NCI-H460 (cell line): ENCODE measurements around the gene ANKMY2. TPM values are rescaled to one million over a fixed set of nuclear protein-coding genes. Genes with fewer than 3 reads are reported as not detected.

ENCODE experiments used
- DNase-seq: peaks from one replicate; pipeline ENCODE4 v3.0.0-alpha.2; 2016; ENCODE audit warnings: low read depth; ENCODE audit errors: extremely low read depth
- total RNA-seq: library from RNA; depleted of rRNA; stranded (reverse); fragments of >200 nt; shearing (Covaris generic); gene quantifications from 2 replicates; pipeline ENCODE4 v1.2.3, GENCODE V29; 2014

The ANKMY2 gene
- total RNA-seq, 1 experiment from 2014 or later: 13.7 TPM

DNA sequence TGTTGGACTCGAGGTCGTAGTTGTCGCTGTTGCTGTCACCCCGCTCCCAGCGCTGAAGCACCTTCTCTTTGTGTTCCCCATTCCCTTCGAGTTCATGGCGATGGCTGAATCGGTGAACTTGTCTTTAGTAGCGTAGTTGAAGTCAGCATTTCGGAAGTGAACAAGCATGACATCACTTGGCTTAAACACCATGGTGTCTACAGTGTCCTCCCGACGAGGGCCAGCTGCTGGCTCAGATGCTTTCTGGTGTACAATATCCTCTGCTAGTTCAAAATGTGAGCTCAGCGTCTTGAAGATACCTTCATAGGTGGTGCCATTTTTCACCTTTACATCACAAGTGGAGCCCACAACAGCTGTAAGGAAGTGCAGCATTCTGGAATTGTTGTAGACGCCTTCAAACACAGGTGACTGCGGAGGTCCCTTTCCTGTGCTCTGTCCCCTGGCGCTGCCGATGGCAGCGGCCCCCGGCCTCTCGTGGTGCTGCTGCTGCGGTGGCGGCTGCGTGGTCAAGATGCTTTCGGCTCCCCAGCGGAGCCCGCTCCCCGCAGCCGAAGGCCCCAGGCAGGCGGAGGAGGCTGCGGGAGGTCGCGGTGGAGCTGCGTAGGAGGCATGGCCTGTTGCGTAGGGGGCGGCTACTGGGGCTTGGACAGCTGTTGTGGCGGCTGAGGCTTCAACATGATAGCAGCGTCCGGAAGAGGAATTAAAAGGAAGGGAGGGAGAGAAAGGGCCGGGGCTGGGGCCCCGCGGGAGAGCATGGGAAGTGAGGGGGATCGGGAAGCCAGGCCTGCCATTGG is 59.3 kb downstream of the ANKMY2 start:
- DNase-seq: no peak

DNA sequence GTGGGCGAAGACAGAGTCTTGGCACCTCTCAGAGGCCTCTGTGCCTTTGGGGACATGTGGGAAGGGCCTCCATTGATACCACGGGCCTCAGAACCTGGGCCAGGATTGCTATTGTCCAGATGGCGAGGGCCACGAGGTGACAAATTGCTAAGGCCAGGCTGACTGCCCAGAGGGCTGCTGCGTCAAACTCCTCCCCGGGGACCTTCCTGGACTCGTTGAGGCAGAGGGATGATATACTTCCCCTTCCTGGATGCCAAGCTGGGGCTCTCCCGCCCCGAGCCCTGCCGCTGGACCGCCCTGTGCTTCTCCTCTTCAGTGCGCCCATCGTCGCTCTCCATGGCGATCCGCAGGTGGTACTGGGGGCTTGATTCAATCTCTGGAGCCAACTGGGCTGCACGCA is 60.0 kb downstream of the ANKMY2 start:
- DNase-seq: no peak

DNA sequence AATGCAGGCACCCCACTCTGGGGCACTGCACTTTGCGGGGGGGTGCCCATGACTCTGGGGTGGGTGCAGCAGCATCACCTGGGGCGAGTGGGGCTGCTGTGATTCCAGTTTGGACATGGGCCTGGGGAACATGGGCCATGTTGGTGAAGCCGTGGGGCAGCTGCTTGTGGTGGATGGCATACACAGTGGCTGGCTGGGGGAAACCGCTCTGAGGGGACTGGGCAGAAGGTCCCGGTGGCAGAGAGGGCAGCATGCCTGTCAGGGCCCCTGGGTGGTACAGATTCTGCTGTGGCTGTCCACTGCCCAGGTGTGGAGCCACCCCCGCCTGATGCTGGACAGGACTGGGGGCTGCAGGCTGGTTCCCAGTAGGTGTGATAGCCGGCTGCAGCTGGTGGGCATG is 61.7 kb downstream of the ANKMY2 start:
- no peak for DNase-seq

DNA sequence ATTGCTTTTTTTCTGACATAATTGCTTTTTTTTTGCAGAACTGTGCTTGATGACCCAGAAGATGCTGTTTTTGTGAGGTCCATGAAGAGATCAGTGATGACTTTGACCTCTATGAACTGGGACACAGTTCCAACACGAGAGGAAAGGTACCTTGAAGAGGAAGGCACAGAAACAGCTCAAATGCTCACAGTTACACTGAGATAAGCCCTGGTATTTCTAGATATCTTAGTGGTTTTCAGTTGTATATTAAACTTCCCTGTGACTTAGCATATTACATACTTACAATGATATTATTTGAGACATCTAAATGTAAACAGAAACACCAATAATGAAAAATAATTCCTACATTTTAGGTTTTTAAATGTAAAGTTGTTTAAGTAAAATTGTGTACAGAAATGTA is 64.3 kb downstream of the ANKMY2 start:
- DNase-seq: no peak

DNA sequence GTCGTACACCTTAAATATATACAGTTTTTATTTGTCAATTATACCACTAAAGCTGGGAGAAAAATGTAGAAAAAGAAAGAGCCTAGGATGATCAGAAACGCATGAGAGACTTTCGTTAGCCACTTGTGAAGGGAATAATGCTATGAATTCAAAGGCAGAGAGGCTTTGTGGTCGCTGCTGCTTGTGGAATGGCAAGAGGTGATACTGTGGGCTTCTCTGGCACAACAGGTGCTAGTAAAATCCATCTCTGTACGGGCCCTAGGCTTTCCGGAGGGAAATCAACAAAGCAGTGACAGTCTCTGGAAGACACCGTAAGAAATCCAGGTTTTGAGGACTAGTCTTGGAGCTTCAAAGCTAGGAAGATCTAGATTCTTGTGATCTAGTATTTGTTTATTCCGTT is 66.3 kb downstream of the ANKMY2 start:
- DNase-seq: no peak

DNA sequence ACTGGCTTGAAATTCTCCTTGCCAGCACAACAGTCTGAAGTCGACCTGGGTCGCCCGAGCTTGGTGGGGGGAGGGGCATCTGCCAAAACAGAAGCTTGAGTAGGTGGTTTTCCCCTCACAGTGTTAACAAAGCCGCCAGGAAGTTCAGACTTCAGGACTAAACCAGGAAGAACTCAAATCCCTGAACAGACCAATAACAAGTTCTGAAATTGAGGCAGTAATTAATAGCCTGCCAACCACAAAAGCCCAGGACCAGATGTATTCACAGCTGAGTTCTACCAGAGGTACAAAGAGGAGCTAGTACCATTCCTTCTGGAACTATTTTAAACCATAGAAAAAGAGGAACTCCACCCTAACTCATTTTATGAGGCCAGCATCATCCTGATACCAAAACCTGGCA is 73.6 kb downstream of the ANKMY2 start:
- no peak for DNase-seq

DNA sequence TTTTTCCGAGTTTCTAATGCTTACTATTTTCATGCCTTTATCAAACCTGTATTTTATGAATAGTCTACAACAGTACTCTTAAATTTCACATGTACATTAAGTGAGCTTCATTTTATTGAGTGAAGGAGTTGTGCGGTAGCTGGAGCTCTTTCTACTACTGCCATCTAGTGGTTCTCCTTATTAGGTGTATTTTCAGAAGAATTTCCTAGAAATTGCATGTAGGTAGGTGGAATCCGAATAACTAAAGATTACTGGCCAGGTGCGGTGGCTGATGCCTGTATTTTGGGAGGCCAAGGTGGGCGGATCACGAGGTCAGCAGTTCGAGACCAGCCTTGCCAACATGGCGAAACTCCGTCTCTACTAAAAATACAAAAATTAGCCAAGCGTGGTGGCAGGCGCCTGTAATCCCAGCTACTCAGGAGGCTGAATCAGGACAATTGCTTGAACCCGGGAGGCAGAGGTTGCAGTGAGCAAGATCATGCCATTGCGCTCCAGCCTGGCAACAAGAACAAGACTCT is 80.6 kb downstream of the ANKMY2 start:
- peak; percentile 40 for DNase-seq

DNA sequence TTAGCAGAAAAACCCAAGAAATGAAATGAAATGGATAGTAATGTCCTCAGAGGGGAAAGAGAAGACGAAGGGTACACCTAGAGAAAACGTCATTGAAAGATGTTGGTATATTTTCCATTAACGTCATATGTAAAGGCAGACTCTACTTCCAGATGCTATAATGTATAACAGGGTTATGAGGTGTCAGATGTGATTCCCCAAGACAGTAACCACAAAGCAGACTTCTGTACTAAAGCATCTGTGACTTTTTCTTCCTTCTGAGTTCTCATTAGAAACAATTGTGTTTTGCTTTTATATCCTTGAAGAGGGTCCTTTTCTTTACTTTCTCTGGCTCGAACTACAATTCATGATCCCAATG is 81.6 kb downstream of the ANKMY2 start:
- DNase-seq: no peak

DNA sequence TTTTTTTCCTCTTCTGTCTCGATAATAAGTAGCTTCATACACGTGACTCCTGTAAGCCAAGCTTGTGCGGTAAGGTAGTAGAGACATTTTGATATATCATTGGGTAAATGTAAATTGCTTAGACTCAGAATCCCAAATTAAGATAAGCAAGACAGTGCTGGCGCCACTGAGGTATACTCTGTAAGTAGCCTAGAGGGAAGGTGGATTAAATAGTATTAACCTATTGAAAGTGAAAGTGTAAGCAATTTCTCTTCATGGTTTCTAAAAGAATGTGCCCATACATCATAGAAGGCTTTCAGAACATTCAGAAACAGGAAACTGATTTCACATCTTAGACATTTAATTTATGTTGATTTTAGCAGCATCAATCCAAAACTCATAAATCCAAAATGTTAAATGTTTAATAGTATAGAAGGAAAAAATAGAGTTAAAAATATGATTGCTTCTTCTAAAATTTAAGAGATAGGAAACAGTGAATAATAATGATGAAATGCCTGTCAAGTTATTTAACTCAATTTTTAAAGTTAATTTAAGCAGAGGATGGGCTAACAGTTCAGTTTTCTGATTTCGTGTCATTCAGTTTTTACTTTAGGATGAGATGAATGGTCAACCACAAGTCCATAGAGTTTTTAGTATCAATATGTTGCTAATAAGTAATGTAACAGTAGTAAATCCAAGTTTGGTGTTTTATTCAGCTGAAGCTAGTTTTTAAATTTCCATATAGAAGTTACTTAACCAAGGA is 82.1 kb downstream of the ANKMY2 start:
- DNase-seq: no peak

DNA sequence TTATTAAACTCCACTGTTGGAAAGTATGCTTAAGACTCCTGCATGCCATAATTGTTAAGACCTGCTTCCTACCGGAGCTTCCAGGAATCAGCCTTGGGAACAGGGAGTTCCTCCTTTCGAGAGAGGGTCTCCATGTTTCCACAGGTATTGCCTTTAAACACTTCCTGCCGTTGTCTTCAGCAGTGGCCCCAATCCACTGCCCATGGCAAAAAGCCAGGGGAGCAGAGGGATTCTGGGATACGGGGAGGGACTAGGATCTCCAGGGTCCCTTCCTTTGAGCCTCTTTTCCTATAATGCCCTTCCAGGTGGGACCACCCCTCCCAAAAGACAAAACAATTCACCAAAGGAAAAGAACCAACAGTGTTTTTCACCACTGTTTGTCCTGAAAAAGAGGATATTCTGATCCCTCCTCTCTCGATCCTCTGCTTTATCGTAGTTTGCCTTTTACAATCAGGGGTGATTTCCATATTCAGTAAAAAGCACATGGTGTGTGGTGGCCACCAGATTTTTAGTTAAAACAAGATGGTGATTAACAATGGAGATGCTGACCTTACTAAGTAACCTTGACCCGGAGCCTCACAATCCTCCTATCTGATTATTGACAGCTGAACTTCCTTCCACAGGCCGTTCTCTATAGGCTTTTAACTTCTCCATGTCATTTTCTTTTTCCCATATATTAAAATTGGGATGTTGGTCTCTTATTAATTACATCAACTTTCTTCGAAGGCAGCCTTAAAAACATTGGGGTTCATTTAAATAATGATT is 82.9 kb downstream of the ANKMY2 start:
- DNase-seq: no peak

DNA sequence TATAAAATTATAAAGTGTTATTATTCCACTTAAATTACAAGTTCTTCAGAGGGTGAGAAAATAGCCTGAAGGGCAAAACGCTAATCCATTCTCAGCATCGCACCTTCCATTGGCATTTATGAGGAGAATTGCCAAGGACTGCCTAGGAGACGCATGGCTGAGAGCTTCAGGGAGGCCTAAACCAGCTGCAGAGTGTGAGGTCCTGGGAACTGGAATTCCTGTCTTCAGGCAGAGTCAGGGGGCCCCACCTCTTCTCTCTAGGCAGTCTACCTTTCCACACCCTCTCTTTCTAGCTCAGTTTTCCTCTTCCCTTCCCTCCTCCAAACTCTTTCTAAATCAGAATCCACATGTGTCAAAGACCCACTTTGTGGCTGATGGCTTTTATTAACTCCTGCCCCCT is 83.6 kb downstream of the ANKMY2 start:
- DNase-seq: no peak

DNA sequence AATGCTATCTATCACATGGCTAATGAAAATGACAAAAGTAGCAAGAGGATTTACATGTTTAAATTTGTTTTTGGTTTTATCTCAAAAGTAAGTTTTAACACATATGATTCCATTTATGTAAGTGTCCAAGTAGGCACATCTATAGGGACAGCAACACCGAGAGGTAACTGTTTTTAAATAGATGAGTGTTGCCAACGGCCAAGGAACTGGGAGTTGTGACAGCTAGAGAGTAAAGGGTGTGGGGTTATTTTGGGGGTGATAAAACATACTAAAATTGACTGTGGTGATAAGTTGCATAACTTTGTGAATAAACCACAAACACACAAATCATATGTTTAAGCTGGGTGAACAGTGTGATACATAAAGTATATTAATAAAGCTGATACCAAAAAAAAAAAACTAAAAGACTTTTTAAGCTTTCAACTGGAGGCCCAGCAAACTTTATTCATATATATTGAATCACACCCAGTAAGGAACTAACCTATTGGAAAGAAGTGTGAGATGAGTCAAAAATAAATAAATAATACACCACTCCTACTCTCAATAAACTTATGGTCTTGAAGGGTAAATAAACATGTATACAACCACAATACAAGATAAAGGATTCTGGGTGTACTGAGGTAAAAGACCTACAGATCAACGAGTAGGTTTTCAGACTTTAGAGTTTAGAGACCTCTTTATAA is 85.9 kb downstream of the ANKMY2 start:
- no peak for DNase-seq

DNA sequence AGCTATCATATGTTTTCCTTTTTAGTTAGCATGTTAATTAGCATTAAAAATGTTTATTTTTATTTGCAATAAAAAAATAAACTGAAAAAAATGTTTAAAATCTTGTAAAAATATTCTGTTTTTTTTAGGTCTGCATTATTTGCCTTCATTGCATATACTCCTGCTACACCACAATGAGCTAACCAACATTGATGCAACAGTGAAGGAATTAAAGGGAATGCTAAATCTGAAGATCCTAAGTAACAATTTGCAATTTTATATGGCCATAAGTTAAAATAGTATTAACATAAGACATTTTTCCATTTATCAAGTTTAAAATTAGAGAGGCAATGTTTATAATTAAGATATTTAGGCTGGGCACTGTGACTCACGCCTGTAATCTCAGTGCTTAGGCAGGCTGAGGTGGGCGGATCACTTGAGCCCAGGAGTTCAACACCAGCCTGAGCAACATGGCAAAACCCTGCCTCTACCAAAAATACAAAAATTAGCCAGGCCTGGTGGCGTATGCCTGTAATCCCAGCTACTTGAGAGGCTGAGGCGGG is 86.7 kb downstream of the ANKMY2 start:
- no peak for DNase-seq

DNA sequence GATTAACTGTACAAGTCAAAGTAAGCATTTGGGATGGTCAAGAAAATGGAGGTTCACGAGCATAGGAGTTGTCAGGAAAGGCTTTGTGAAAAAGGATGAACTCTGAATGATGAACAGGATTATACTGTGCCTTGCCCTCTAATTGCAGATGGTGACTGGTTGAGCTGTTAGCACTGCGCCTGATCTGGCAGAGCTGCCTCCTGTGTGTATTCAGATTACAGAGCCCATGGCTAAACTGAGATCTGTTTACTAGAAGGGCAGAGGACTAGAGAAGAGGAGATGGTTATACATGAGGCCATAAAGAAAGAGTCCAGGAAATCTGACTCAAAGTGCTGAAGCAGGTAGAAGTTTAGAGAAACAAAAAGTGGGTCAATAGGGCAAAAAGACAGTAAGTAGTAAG is 89.2 kb downstream of the ANKMY2 start:
- no peak for DNase-seq

DNA sequence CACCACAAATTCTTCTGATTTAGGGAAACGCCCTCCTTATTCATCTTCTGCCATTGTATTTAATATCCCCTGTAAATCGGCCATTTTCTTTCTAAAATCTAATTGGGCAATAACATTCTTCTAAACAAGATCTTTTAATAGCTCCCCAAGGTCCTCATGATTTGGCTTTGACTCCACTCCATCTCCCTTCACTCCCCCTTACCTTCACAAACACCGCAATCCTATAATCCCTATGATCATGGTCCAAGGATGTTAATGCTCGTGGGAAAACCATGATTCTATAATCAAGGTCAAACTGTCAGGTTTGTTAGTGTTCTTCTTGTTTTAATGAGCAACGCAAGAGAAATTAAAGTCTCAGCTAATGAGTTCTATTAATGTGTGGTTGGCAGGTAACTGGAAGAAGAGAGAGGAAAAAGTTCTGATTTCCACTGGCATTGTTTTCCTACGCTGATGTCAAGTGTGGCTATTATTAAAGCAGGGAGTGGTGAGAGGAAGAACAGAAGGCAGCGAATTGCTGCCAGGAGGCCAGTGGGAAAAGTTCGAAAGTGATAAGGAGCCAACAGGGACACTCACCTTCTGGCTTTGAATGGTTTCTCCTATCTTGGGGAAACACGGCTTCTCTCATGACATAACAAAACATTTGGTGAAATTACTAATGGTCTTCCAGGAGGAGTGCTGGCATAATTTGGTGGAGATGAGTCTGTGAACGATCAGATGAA is 90.9 kb downstream of the ANKMY2 start:
- DNase-seq: no peak

DNA sequence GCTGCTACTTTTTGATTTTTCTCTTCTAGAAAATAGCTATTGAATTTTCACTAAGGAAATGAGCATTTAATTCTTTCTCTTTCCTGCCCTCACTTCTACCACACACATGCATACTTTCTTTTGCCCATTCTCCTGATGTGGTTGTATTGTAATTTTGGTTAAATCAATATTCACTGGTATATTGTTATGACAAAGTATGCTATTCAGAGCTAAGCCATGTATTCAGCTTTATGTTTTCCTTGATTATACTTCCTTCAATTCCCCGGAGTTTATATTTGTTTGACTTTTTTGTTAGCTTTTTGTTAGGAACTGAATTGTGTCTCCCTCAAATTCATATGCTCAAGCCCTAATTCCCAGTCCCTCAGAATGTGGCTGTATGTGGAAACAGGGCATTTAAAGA is 94.9 kb downstream of the ANKMY2 start:
- no peak for DNase-seq
